OCI-LY3 (cell line): ENCODE data around the gene GBP1.

Experiments
- CTCF ChIP-seq: fragments of 200-600, 300-600 bp; sonication (generic); IDR thresholded peaks from 2 replicates; pipeline ENCODE4 v1.5.1; 2014; ENCODE audit warnings: antibody characterized with exemption, low read length, low read depth
- EZH2phosphoT487 ChIP-seq: fragments of 200-600 bp; shearing (Covaris generic); IDR thresholded peaks from 2 replicates; pipeline ENCODE4 v1.6.1; 2018; ENCODE audit warnings: antibody characterized with exemption, mixed run types, low read depth

GRCh38 chr1:89051955-89052312, 13.1 kb downstream of the GBP1 start:
- TF ChIP-seq CTCF (no peak), EZH2phosphoT487 (no peak)
